GM12865 (cell line): Measurements from ENCODE around the gene JMJD8.
A peak's percentile ranks its signal among the peaks of the same experiment; 100 is the strongest.

ENCODE experiments used
- DNase-seq: peaks from one replicate; pipeline ENCODE4 v3.0.0; 2010; ENCODE audit warnings: low read depth
- H3K4me3 ChIP-seq: 2 replicates; pipeline ENCODE4 v1.5.1; 2011; ENCODE audit warnings: mild to moderate bottlenecking, low read depth, low read length, control low read depth
- TF ChIP-seq, protein P1 (sequence below): IDR thresholded peaks from 2 replicates; pipeline ENCODE4 v1.5.1; 2011; ENCODE audit warnings: low read length, control low read depth, low read depth, inconsistent platforms; ENCODE audit not compliant: insufficient read depth; ENCODE audit errors: missing control alignments

Gene JMJD8

DNA sequence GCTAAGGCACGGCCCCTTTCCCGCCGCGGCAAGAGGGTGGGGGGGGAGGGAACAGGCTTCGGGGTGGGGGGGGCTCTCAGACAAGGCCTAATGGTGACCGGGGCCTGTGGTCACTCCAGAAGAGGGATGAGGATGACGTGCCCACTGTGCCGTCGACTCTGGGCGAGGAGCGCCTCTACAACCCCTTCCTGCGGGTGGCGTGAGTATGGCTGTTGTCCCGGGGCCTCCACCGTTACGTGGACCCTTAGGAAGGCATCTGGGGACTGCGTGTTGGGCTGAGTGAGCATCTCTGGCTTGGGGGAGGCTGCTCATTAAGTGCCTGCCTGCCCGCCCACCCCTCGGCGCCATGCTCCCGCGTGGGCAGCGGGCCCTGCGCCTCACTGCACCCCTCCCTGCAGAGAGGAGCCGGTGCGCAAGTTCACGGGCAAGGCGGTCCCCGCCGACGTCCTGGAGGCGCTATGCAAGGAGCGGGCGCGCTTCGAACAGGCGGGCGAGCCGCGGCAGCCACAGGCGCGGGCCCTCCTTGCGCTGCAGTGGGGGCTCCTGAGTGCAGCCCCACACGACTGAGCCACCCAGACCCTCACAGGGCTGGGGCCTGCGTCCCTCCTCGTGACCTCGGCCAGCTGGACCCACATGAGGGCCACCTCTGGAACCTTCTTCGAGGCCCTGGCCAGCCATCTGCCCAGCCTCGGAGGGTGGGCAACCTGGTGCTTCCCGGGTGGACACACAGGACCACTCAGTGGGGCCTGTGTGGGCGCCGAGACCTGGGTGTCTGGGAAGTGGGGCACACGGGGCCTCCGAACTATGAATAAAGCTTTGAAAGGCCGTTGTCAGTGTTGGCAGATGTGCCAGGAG is 45.0 kb upstream of the JMJD8 start:
- peak; percentile 22 for DNase-seq
- TF ChIP-seq, protein P1, sequence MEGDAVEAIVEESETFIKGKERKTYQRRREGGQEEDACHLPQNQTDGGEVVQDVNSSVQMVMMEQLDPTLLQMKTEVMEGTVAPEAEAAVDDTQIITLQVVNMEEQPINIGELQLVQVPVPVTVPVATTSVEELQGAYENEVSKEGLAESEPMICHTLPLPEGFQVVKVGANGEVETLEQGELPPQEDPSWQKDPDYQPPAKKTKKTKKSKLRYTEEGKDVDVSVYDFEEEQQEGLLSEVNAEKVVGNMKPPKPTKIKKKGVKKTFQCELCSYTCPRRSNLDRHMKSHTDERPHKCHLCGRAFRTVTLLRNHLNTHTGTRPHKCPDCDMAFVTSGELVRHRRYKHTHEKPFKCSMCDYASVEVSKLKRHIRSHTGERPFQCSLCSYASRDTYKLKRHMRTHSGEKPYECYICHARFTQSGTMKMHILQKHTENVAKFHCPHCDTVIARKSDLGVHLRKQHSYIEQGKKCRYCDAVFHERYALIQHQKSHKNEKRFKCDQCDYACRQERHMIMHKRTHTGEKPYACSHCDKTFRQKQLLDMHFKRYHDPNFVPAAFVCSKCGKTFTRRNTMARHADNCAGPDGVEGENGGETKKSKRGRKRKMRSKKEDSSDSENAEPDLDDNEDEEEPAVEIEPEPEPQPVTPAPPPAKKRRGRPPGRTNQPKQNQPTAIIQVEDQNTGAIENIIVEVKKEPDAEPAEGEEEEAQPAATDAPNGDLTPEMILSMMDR: no peak
- H3K4me3 ChIP-seq: peak overlapping the region; percentile 78

- DNase-seq: peak; percentile 93
- TF ChIP-seq, protein P1: no peak
- H3K4me3 ChIP-seq: peak overlapping the region; percentile 78
Measured at GRCh38 chr16:728131-728889, 44.2 kb upstream of the JMJD8 start.

- TF ChIP-seq, protein P1: no peak
- peak; percentile 61 for DNase-seq
- H3K4me3 ChIP-seq: peak overlapping the region; percentile 78
Measured at GRCh38 chr16:727291-727977, 43.3 kb upstream of the JMJD8 start.

DNA sequence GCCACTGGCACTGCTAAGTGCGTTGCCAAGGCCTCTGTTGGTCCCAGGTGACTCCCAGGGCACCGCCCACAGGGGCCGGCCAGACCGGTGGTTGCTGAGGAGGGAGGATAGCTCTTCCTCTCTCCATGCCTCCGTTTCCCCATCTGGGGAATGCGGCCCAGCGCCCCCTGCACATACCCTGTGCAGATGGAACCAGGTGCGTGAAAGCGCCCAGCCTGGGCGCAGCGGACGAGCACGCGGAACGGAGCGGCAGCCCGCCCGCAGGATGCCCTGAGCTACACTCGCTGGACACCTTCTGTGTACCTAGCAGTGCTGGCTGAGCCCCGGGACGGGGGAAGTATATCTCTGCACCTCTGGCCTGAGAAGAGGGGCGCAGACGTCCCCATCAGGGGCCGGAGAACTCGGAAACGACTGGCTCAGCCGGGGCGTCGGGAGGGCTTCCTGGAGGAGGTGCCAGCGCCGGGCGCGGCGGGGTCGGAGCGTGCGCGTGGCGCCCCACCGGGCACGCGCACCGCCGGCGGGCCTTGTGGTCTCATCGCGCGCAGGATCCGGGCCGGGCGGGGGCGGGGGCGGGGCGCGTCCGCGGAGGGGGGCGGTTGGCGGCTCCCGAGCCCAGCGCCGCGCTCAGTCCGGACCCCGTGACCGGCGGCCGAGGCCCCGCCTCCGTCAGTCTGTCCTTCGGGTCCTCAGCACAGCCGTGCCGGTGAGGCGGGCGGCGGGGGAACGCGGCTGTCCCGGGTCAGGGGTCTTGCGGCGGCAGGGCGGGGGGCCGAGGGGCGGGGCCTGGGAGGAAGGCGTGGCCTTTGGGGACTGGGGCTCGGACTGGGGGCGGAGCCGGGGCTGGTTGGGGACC is 42.5 kb upstream of the JMJD8 start, which contains the start of the genes CCDC78 and HAGHL:
Gene CCDC78 (minus strand): TSS at position 6 of the 853 bp plus-strand sequence. CDS start 76 bp downstream, outside the sequence.
Gene HAGHL (plus strand): TSS at position 669 of the 853 bp plus-strand sequence. CDS start 404 bp downstream, outside the sequence.
- H3K4me3 ChIP-seq: peak within 1 kb of the TSS; percentile 78
- peak; percentile 79 for DNase-seq
- TF ChIP-seq, protein P1: no peak

- TF ChIP-seq, protein P1: no peak
- no peak for DNase-seq
- H3K4me3 ChIP-seq: peak overlapping the region; percentile 50; the same call in 1 of the 2 replicates
Measured at GRCh38 chr16:726188-726437, 42.0 kb upstream of the JMJD8 start.
